Measurements from ENCODE around the gene LAMA3. TPM values are rescaled to one million over a fixed set of nuclear protein-coding genes. Genes with fewer than 3 reads are reported as not detected.

Gene LAMA3
- total and polyA plus RNA-seq, 12 donors, result 0.89 to 5.3 (median 3.3) TPM

GRCh38 chr18:23761941-23762340 lies 72.7 kb downstream of the LAMA3 start:
- Histone ChIP-seq H3K9me3 (no peaks in the 10 kb centered on the region), H3K27me3 (no peaks in the 10 kb centered on the region), H3K4me1 (no peaks in the 10 kb centered on the region), H3K27ac (no peak overlapping the region), H3K4me3 (no peak overlapping the region), H3K36me3 (peaks cover 0 to 19% (median 0%) of the 10 kb centered on the region in 9 donors)
- ATAC-seq (no peak), DNase-seq (no peak)
- no peak for TF ChIP-seq CTCF (IDR thresholded peaks at IDR 0.05)
- intact Hi-C loops (cut with DNase I), result no loop called here
- 96% methylated on average over 5 of the region's 5 CpGs for WGBS, 2 donors

GRCh38 chr18:23763343-23763742 lies 74.1 kb downstream of the LAMA3 start:
- H3K4me3 ChIP-seq, result no peak overlapping the region
- TF ChIP-seq CTCF (IDR thresholded peaks at IDR 0.05), result no peak
- 96 to 97% methylated on average over 4 of the region's 4 CpGs for WGBS, 2 donors

GRCh38 chr18:23765931-23766330 lies 76.7 kb downstream of the LAMA3 start:
- intact Hi-C loops (cut with DNase I), result no loop called here
- ATAC-seq (no peak), DNase-seq (no peak)
- TF ChIP-seq CTCF (IDR thresholded peaks at IDR 0.05), result no peak
- no peaks in the 10 kb centered on the region for H3K4me1 ChIP-seq
- peaks cover 0 to 13% (median 4%) of the 10 kb centered on the region in 11 donors for H3K9me3 ChIP-seq
- no peak overlapping the region for H3K4me3 ChIP-seq
- 96 to 98% methylated on average over 1 of the region's 1 CpG for WGBS, 2 donors
- H3K36me3 ChIP-seq, result peaks cover 0 to 19% (median 0%) of the 10 kb centered on the region in 9 donors
- no peak overlapping the region for H3K27ac ChIP-seq
- no peaks in the 10 kb centered on the region for H3K27me3 ChIP-seq

More at GRCh38 chr18:23763343-23763742, 74.1 kb downstream of the LAMA3 start:
- Histone ChIP-seq H3K9me3 (peaks cover 0 to 8% (median 3%) of the 10 kb centered on the region in 11 donors), H3K27ac (no peak overlapping the region), H3K27me3 (no peaks in the 10 kb centered on the region), H3K36me3 (peaks cover 0 to 19% (median 0%) of the 10 kb centered on the region in 9 donors), H3K4me1 (no peaks in the 10 kb centered on the region)
- intact Hi-C loops (cut with DNase I), result no loop called here
- no peak for DNase-seq
- ATAC-seq, result no peak

GRCh38 chr18:23772327-23773024 lies 83.2 kb downstream of the LAMA3 start:
- DNase-seq (no peak), ATAC-seq (no peak)
- Histone ChIP-seq H3K27me3 (no peaks in the 10 kb centered on the region), H3K4me3 (no peak overlapping the region), H3K4me1 (no peaks in the 10 kb centered on the region), H3K36me3 (peaks cover 0 to 12% (median 0%) of the 10 kb centered on the region in 9 donors), H3K9me3 (peaks cover 0 to 13% (median 4%) of the 10 kb centered on the region in 11 donors), H3K27ac (no peak overlapping the region)
- intact Hi-C loops (cut with DNase I), result no loop called here
- no peak for TF ChIP-seq CTCF (IDR thresholded peaks at IDR 0.05)
- 91 to 92% methylated on average over 4 of the region's 4 CpGs for WGBS, 2 donors

Measured in heart right ventricle (tissue), 16 donors.